PFSK-1 (cell line): ENCODE data around the gene PARN.

Source experiments
- FOXP2 ChIP-seq: optimal IDR thresholded peaks from 2 replicates; pipeline ENCODE3; 2011; ENCODE audit warnings: borderline replicate concordance, control low read depth, inconsistent platforms; ENCODE audit not compliant: insufficient read depth; ENCODE audit errors: extremely low read length, extremely low read depth
- POLR2AphosphoS5 ChIP-seq: IDR thresholded peaks from 2 replicates; pipeline ENCODE4 v1.6.1; 2012; ENCODE audit warnings: low read depth, mild to moderate bottlenecking, control low read depth, low read length, moderate library complexity
- SIN3A ChIP-seq: IDR thresholded peaks from 2 replicates; pipeline ENCODE4 v1.6.1; 2012; ENCODE audit warnings: mild to moderate bottlenecking, low read length, moderate library complexity, borderline replicate concordance; ENCODE audit not compliant: insufficient read depth
- TAF1 ChIP-seq: IDR thresholded peaks from 2 replicates; pipeline ENCODE4 v1.6.1; 2012; ENCODE audit warnings: low read length, control low read depth, borderline replicate concordance; ENCODE audit not compliant: insufficient read depth
- TF ChIP-seq, protein P1 (sequence below), 2 experiments: IDR thresholded peaks; 2 replicates each; pipeline versions ENCODE4 v1.6.1 to v1.8.0; 2011 to 2012; ENCODE audit warnings: low read depth in 2 of 2, low read length in 2 of 2, control low read depth in 1 of 2, inconsistent platforms in 1 of 2, mild to moderate bottlenecking in 1 of 2, moderate library complexity in 1 of 2; ENCODE audit not compliant: insufficient read depth in 1 of 2

The PARN gene

DNA sequence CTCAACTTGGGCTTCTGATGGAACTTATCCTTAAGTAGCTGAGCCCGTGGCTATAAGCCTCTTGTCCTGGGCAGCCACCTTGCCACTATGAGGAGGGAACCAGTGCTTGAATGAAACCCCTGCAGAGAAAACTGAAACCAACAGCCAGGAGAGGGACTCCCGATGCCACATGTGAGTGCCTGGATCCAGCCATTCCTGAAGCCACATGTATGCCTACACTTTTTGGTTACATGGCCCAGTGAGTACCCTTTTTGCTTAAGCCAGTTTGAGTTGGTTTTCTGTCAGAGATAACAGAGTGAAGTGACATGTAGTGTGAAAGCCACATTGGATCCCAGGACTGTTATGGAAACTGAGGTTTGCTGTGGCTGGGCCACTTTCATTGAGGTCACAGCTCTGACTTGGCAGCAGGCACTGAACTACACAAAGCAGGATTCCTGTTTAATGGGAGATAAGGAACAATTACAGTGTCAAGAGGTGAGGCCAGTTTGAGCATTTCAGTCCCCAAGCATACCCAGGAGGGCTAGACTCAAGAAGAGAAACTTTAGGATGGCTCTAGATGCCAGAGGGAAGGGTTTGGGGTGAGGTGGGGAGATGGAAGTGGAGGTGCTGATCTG, 222.2 kb downstream of the PARN start:
- TF ChIP-seq POLR2AphosphoS5 (no peak), SIN3A (no peak), FOXP2 (no peak), TAF1 (no peak)
- TF ChIP-seq, protein P1, sequence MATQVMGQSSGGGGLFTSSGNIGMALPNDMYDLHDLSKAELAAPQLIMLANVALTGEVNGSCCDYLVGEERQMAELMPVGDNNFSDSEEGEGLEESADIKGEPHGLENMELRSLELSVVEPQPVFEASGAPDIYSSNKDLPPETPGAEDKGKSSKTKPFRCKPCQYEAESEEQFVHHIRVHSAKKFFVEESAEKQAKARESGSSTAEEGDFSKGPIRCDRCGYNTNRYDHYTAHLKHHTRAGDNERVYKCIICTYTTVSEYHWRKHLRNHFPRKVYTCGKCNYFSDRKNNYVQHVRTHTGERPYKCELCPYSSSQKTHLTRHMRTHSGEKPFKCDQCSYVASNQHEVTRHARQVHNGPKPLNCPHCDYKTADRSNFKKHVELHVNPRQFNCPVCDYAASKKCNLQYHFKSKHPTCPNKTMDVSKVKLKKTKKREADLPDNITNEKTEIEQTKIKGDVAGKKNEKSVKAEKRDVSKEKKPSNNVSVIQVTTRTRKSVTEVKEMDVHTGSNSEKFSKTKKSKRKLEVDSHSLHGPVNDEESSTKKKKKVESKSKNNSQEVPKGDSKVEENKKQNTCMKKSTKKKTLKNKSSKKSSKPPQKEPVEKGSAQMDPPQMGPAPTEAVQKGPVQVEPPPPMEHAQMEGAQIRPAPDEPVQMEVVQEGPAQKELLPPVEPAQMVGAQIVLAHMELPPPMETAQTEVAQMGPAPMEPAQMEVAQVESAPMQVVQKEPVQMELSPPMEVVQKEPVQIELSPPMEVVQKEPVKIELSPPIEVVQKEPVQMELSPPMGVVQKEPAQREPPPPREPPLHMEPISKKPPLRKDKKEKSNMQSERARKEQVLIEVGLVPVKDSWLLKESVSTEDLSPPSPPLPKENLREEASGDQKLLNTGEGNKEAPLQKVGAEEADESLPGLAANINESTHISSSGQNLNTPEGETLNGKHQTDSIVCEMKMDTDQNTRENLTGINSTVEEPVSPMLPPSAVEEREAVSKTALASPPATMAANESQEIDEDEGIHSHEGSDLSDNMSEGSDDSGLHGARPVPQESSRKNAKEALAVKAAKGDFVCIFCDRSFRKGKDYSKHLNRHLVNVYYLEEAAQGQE (IDR thresholded peaks at IDR 0.05; ENCODE audit: insufficient read depth in 1 of 2, low read depth in 2 of 2, low read length in 2 of 2), result no peak

DNA sequence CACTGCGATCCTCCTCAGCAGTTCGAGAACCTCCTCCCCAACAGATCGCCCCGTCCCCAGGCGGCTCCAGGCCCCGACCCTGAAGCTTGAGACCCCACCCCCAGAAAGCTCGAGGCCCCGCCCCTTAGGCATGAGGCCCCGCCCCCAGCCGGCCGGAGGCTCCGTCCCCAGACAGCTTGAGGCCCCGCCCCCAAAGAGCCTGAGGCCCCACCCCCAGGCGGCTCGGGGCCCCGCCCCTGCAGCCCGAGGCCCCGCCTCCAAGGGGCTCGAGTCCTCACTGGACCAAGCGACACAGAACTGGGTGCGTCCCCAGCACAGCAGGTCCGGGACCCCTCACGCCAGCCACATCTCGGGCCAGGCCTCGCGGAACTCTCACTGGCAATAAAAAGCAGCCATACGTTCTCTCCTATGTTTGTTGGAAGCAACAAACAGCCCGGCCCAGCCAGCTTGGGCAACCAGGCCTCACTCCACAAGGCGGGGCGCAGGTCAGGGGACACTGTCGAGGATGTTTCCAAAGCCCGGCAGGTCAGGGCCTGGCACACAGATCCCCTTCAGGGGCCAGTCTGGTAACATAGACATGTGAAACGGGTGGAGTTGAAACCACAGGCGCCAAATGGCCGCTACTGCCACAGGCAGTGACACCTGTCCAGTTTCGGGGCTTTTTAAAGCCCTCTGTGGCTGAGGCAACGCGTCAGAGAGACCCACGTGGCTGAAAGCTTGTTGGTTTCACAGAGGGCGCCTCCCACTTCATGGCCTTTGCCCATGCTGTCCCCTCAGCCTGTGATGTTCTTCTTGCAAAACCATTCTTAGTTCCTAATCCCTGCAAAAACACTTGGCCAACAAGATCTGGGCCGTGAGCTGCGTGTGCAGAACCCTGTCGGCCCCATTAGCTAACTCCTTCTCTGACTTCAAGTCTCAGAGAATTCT, 224.2 kb downstream of the PARN start:
- no peak for TF ChIP-seq POLR2AphosphoS5
- TF ChIP-seq, protein P1 (IDR thresholded peaks at IDR 0.05; ENCODE audit: insufficient read depth in 1 of 2, low read depth in 2 of 2, low read length in 2 of 2), result no peak
- TF ChIP-seq TAF1, result no peak
- TF ChIP-seq SIN3A, result no peak
- TF ChIP-seq FOXP2, result no peak

DNA sequence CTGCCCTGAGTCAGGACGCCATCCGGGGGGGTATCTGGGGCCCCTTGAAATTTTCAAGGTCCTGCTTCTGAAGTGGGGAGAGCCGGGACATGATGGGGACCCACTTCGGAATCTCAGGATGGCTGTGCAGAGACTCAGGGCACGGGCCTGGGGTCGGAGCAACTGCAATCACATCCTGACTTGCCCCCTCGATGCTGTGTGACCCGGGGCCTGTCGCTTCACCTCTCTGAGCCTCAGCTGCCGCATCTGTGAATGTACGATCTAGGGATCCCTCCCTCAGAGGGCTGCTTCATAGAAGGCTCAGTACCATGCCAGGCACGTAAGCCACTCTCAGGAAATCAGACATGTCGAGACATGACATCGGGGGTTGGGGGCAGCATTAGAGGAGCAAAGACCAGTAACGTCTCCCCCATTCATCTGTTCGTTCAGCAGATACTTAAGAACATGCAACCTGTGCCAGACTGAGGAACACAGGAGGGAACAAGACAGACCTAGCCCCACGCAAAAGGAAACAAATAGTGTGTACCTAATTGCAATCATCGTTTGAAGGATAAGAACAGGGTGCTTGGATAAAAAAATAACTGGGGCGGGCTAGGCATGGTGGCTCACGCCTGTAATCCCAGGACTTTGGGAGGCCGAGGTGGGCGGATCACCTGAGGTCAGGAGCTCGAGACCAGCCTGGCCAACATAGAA, 229.6 kb downstream of the PARN start:
- TF ChIP-seq TAF1 (no peak), POLR2AphosphoS5 (no peak), SIN3A (no peak), FOXP2 (no peak)
- TF ChIP-seq, protein P1 (IDR thresholded peaks at IDR 0.05; ENCODE audit: insufficient read depth in 1 of 2, low read depth in 2 of 2, low read length in 2 of 2), result no peak

DNA sequence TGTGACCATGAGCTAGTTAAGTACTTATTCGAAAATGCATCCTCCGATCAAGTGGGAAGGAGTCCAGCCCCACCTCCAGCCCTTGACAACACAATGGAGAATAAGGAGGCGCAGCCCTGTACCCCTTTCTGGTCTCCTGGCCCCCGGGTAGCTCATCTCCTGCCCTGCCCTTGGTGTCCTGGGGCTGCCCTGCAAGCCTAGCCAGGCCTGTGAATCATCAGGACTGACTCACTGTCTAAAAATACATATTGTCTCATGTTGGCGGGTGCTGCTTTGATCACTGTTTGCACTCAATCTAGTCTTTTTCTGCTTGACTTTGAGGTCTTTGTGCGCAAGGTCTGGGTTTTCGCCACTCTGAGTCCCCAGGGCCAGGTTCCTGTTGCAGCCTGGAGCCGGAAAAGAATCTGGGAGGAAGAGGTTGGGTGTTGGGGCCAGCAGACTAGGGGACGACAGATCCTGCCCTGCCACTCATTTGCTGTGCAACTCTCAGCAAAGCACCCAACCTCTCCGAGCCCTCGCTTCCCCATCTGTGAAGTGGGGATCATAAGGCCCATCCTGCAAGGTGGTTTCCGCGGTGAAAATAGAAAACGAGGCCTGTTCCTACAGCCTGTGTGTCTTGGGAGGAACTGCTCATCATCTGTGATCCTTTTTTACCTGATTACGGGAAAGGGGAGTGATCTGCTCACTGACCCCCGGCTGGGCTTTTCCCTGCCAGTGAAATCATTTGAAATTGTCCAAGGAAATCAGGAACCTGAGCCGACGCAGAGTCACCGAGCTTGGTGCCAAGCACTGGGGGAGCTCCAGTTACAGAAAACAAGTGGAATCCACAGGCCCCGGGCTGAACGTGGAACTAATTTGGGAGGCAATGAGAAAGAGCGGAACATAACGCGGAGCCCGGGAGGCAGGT, 230.4 kb downstream of the PARN start:
- no peak for TF ChIP-seq SIN3A
- TF ChIP-seq POLR2AphosphoS5, result no peak
- TF ChIP-seq FOXP2, result no peak
- TF ChIP-seq TAF1, result no peak
- TF ChIP-seq, protein P1 (IDR thresholded peaks at IDR 0.05; ENCODE audit: insufficient read depth in 1 of 2, low read depth in 2 of 2, low read length in 2 of 2), result no peak
